Esophagus muscularis mucosa (tissue), 4 donors: ENCODE results near the gene CUX1. TPM values are rescaled to one million over a fixed set of nuclear protein-coding genes. Genes with fewer than 3 reads are reported as not detected.
A peak's percentile ranks its signal among the peaks of the same experiment; 100 is the strongest.
"Not testable (repeated sequence)": the region's sequence is repeated elsewhere in the genome, so short reads cannot be mapped to it uniquely, and the experiment has no call there.

Experiments
- DNase-seq: peaks from one replicate; pipeline ENCODE4 v3.0.0-alpha.2; 2017; ENCODE audit errors: extremely low spot score
- H3K27ac ChIP-seq, 4 donors: fragments of 200-600 bp; sonication (generic); replicated peaks in 1 of 4; 1 replicate in 3 of 4; 2 replicates in 1 of 4; pipeline ENCODE4 v1.5.1; 2016 to 2019; ENCODE audit warnings: mild to moderate bottlenecking in 1 of 4
- H3K27me3 ChIP-seq, 4 donors: fragments of 200-600 bp; sonication (generic); one replicate each; pipeline versions ENCODE4 v1.5.1 to v1.6.0; 2016 to 2019
- H3K36me3 ChIP-seq, 4 donors: fragments of 200-600 bp; sonication (generic); one replicate each; pipeline ENCODE4 v1.5.1; 2016 to 2019
- H3K4me1 ChIP-seq, 4 donors: fragments of 200-600 bp; sonication (generic); one replicate each; pipeline ENCODE4 v1.5.1; 2016 to 2019
- H3K4me3 ChIP-seq, 4 donors: fragments of 200-600 bp; sonication (generic); 1 replicate in 2 of 4; 2 replicates in 2 of 4; pipeline ENCODE4 v1.5.1; 2016 to 2019; ENCODE audit warnings: mild to moderate bottlenecking in 4 of 4, moderate library complexity in 1 of 4
- H3K9me3 ChIP-seq, 4 donors: fragments of 200-600 bp; sonication (generic); 1 replicate in 3 of 4; 2 replicates in 1 of 4; pipeline ENCODE4 v1.5.1; 2016 to 2019
- CTCF ChIP-seq, 3 experiments: fragments of 200-600 bp in 2 of 3; fragments of 450-650 bp in 1 of 3; sonication (generic) in 2 of 3; IDR thresholded peaks; one replicate each; pipeline ENCODE4 v1.5.1; 2017 to 2019; ENCODE audit warnings: antibody characterized with exemption in 3 of 3, mild to moderate bottlenecking in 2 of 3, moderate library complexity in 1 of 3
- EP300 ChIP-seq: sonication (generic); formaldehyde crosslinking; IDR thresholded peaks from one replicate; pipeline ENCODE4 v1.6.1; 2017; ENCODE audit warnings: antibody characterized with exemption
- POLR2A ChIP-seq: fragments of 450-650 bp; IDR thresholded peaks from one replicate; pipeline ENCODE4 v1.6.1; 2017; ENCODE audit warnings: antibody characterized with exemption, moderate library complexity, mild to moderate bottlenecking, low read depth
- POLR2AphosphoS5 ChIP-seq, 2 donors: sonication (generic); formaldehyde crosslinking; IDR thresholded peaks; one replicate each; pipeline ENCODE4 v1.6.1; 2017; ENCODE audit warnings: antibody characterized with exemption in 2 of 2
- whole genome bisulfite sequencing: methylation state at CpG from one replicate; pipeline ENCODE4 v1.1.5; 2018; 5-methylcytosine and 5-hydroxymethylcytosine counted together
- intact Hi-C: fragments of 100-400 bp; cut with DNase I; formaldehyde crosslinking; loops from one replicate; pipeline ENCODE4 v1.15.1; 2023
- total RNA-seq, 4 donors: library from RNA; depleted of rRNA; stranded (reverse); fragments of >200 nt; gene quantifications; one replicate each; pipeline versions ENCODE4 v1.1.0 to v1.2.1, GENCODE V29; 2016

CUX1 gene
- total RNA-seq, 4 donors from 2014 or later: 61.5 to 136 (median 92.3) TPM

- DNase-seq: no peak
- Histone ChIP-seq H3K27me3 (no peaks in the 10 kb centered on the region), H3K4me3 (no peak overlapping the region), H3K9me3 (no peaks in the 10 kb centered on the region), H3K4me1 (peaks cover 11 to 21% (median 13%) of the 10 kb centered on the region in 4 donors), H3K36me3 (peaks cover 0 to 6% (median 4%) of the 10 kb centered on the region in 4 donors), H3K27ac (no peak overlapping the region)
- TF ChIP-seq POLR2AphosphoS5 (IDR thresholded peaks at IDR 0.05): no peak
- no peak for TF ChIP-seq EP300
- no peak for TF ChIP-seq CTCF (IDR thresholded peaks at IDR 0.05)
- no peak for TF ChIP-seq POLR2A
- intact Hi-C loops: no loop called here
- 95% methylated on average over 7 of the region's 7 CpGs for WGBS
Measured at GRCh38 chr7:102019461-102019860, 202.0 kb downstream of the CUX1 start.

DNA sequence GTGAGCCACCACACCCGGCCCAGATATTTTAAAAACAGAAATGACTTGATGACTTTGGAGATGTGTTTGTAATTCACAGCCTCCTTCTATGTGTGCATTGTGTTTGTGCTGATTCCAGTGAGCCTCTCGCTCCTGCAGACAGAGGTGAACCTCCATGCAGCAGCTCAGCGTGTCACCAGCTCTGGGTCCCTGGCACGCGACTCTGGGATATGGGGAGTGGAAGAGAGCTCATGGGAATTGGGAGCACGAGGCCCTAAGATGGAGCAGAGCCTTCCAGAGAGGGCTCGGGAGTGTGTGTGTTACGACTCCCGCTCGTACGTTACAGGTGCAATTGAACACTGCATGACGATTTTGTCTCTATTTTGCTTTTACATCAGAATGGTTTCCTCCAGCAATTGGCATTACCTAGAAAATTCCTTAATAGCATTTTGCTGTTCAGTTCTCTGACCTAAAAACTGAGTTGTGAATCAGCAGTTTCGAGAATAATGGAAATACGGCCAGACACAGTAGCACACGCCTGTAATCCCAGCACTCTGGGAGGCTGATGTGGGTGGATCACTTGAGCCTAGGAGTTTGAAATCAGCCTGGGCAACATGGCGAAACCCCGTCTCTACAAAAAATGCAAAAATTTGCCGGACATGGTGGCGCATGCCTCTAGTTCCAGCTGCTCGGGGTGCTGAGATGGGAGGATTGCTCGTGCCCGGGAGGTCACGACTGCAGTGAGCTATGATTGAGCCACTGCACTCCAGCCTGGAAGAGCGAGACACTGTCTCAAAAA is 204.6 kb downstream of the CUX1 start:
- intact Hi-C loops: no loop called here
- DNase-seq: no peak
- WGBS: 94% methylated on average over 24 of the region's 24 CpGs
- Histone ChIP-seq H3K36me3 (peaks cover 0 to 6% (median 4%) of the 10 kb centered on the region in 4 donors), H3K27ac (no peak overlapping the region), H3K27me3 (no peaks in the 10 kb centered on the region), H3K9me3 (no peaks in the 10 kb centered on the region), H3K4me1 (peaks cover 11 to 21% (median 13%) of the 10 kb centered on the region in 4 donors), H3K4me3 (no peak overlapping the region)
- TF ChIP-seq POLR2AphosphoS5 (IDR thresholded peaks at IDR 0.05) (no peak), POLR2A (no peak), CTCF (IDR thresholded peaks at IDR 0.05) (no peak), EP300 (no peak)

DNA sequence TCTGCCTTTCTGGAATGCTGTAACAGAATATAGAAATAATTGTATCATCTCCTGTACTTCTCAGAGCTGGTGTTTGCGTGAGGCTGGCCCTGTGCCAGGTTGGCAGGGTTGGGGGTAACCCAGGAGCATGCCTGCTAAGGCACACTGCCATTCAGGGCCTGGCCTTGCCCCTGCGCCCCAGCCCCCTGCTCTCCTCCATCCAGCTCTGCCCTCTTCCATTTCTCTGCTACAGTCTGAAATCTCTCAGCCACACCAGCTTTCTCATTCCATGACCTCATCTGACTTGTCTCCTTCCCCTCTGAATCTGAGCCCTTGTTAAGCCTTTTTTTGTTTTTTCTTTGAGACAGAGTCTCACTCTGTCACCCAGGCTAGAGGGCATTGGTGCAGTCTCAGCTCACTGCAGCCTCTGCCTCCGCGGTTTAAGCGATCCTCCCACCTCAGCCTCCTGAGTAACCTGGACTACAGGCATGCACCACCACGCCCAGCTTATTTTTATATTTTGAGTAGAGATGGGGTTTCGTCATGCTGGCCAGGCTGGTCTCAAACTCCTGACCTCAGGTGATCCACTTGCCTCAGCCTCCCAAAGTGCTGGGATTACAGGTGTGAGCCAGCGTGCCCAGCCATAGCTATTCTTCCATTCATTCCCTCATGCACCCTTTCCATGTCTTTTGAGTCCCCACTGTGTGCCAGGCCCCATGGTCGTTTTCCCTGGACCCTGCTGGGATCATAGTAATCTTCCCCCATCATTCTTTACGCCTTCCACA is 206.8 kb downstream of the CUX1 start:
- peaks cover 6 to 21% (median 14%) of the 10 kb centered on the region in 4 donors for H3K36me3 ChIP-seq
- intact Hi-C loops: no loop called here
- peaks cover 11 to 21% (median 13%) of the 10 kb centered on the region in 4 donors for H3K4me1 ChIP-seq
- no peaks in the 10 kb centered on the region for H3K27me3 ChIP-seq
- H3K9me3 ChIP-seq: no peaks in the 10 kb centered on the region
- TF ChIP-seq POLR2AphosphoS5 (IDR thresholded peaks at IDR 0.05): no peak
- no peak for TF ChIP-seq EP300
- TF ChIP-seq CTCF (IDR thresholded peaks at IDR 0.05): no peak
- no peak for TF ChIP-seq POLR2A
- DNase-seq: no peak
- H3K4me3 ChIP-seq: no peak overlapping the region
- H3K27ac ChIP-seq: peak overlapping the region in 1 of 4 donors; percentile 17
- 81% methylated on average over 10 of the region's 10 CpGs for WGBS

DNA sequence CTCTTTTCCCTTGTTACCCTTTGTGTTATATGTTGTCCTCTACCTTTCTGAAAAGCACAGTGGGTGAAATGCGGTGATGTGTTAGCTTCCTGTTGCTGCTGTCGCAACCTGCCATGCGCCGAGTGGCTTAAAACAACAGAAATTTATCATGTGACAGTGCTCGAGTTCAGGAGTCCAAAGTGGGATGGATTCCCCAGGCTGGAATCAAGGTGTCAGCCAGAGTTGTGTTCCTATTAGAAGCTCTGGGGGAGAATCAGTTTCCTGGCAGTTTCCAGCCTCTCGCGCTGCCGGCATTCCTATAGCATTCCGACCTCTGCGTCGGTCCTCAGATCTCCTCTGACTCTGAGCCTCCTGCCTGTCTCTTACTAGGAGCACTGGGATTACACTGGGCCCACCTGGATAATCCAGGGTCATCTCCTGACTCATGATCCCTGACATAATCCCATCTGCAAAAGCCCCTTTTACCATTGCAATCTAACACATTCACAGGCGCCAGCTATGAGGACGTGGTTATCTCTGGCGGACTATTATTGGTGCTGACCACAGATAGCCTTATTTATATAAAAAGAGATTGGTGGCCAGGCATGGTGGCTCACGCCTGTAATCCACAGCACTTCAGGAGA is 207.5 kb downstream of the CUX1 start:
- intact Hi-C loops: no loop called here
- 78% methylated on average over 14 of the region's 15 CpGs for WGBS
- Histone ChIP-seq H3K27ac (peak overlapping the region in 1 of 4 donors; percentile 17), H3K9me3 (no peaks in the 10 kb centered on the region), H3K27me3 (no peaks in the 10 kb centered on the region), H3K4me3 (no peak overlapping the region), H3K36me3 (peaks cover 6 to 28% (median 19%) of the 10 kb centered on the region in 4 donors), H3K4me1 (peaks cover 11 to 21% (median 13%) of the 10 kb centered on the region in 4 donors)
- TF ChIP-seq POLR2A (no peak), CTCF (IDR thresholded peaks at IDR 0.05) (no peak), EP300 (no peak), POLR2AphosphoS5 (IDR thresholded peaks at IDR 0.05) (no peak)
- no peak for DNase-seq

DNA sequence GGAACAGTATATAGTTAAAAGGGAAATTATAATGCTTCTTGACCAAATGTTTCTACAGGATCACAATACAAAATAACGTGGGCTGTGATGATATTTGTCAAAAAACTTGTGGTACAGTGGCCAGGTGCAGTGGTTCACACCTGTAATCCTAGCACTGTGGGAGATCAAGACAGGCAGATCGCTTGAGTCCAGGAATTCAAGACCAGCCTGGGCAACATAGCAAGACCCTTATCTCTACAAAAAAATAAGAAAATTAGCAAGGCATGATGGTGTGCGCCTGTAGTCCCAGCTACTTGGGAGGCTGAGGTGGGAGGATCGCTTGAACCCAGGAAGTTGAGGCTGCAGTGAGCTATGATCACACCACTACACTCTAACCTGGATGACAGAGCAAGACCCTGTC is 208.4 kb downstream of the CUX1 start:
- Histone ChIP-seq H3K4me1 (peaks cover 11 to 21% (median 13%) of the 10 kb centered on the region in 4 donors), H3K36me3 (peaks cover 8 to 33% (median 23%) of the 10 kb centered on the region in 4 donors)
- WGBS: 74% methylated on average over 4 of the region's 4 CpGs
- H3K27me3 ChIP-seq, DNase-seq, intact Hi-C loops, H3K4me3 ChIP-seq, H3K9me3 ChIP-seq, H3K27ac ChIP-seq: not testable (repeated sequence)
